T-helper 2 cell treated with Interferon-gamma antibody and Interleukin-4, amounts not matched to agents 5 μg/mL and 100 μg/mL, for 36 hours (primary cell): Measurements from ENCODE around the gene SCAF11.

Source experiments
- DNase-seq: peaks from one replicate; pipeline ENCODE4 v3.0.0; 2021; ENCODE audit warnings: low spot score
- H3K27ac Mint-ChIP-seq: one replicate; pipeline ENCODE4 v1.8.0; 2021; ENCODE audit warnings: mild to moderate bottlenecking, mixed read lengths
- H3K27me3 Mint-ChIP-seq: one replicate; pipeline ENCODE4 v1.8.0; 2021; ENCODE audit warnings: low read depth, mixed read lengths
- H3K36me3 Mint-ChIP-seq: one replicate; pipeline ENCODE4 v1.8.0; 2021; ENCODE audit warnings: low read depth, mixed read lengths
- H3K4me1 Mint-ChIP-seq: one replicate; pipeline ENCODE4 v1.8.0; 2021; ENCODE audit warnings: low read depth, mixed read lengths
- H3K4me3 Mint-ChIP-seq: one replicate; pipeline ENCODE4 v1.8.0; 2022; ENCODE audit warnings: mild to moderate bottlenecking, moderate library complexity, mixed read lengths
- H3K9me3 Mint-ChIP-seq: one replicate; pipeline ENCODE4 v1.8.0; 2021; ENCODE audit warnings: mixed read lengths

Gene SCAF11

DNA sequence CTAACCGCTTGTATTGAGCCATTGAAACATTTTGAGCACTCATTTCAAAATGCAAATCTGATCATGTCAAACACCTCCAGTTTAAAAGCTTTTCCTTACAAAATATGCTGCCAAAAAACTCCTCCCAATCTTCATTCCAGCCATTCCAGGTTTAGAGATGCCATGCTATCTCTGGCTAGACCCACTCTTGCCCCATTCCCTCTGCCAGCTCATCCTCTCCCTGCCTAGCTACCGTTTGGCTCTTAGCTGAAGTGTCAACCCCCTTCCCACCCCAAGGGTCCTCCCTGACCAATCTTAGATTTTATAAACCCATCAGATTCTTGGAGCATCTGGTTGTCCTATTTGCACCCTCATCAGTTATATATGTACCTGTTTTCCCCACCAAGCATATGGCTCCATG lies 75.0 kb downstream of the SCAF11 start:
- H3K36me3 Mint-ChIP-seq: peaks cover 21% of the 10 kb centered on the region
- H3K27ac Mint-ChIP-seq: no peak overlapping the region
- no peak for DNase-seq
- H3K9me3 Mint-ChIP-seq: no peaks in the 10 kb centered on the region
- no peaks in the 10 kb centered on the region for H3K4me1 Mint-ChIP-seq
- H3K4me3 Mint-ChIP-seq: no peak overlapping the region
- no peaks in the 10 kb centered on the region for H3K27me3 Mint-ChIP-seq

DNA sequence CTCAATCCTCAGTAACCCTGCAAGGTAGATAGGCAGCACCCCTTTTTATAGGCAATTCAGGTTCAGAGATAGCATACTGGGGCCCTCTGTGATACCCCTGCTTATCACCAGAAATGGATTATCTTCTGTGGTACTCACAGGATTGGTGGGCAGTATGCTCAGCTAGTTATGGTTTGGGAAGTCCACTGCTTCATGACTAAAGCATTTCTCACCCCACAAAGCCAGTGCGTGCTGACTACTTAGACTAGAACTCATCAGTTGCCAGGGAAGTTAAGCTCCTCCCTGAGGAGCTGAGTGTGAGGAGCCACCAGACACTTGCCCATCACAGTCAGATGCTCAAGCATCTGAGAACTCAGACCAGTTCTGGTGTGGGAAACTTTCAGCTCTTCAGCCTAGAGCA lies 76.3 kb downstream of the SCAF11 start:
- Mint-ChIP-seq H3K4me1 (no peaks in the 10 kb centered on the region), H3K27me3 (no peaks in the 10 kb centered on the region), H3K9me3 (no peaks in the 10 kb centered on the region), H3K27ac (no peak overlapping the region), H3K36me3 (peaks cover 13% of the 10 kb centered on the region), H3K4me3 (no peak overlapping the region)
- DNase-seq: no peak

DNA sequence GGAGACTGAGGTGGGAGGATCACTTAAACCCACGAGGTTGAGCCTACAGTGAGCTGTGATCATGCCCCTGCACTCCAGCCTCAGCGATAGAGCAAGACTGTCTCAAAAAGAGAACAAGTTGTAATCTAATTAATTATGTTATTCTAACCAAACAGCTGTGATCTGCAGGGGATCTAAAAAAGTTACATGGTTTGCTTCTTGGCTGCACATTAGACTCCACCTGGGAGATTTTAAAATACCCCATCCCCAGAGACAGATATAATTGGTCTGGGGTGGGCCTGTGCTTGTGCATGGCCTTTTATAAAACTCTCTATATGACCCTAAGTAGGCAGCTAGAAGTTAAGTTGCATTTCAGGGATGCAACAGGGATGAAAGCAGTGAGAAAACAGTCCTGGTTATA lies 76.7 kb downstream of the SCAF11 start:
- H3K4me3 Mint-ChIP-seq: no peak overlapping the region
- no peaks in the 10 kb centered on the region for H3K9me3 Mint-ChIP-seq
- no peak for DNase-seq
- no peak overlapping the region for H3K27ac Mint-ChIP-seq
- H3K4me1 Mint-ChIP-seq: no peaks in the 10 kb centered on the region
- H3K36me3 Mint-ChIP-seq: peaks cover 11% of the 10 kb centered on the region
- H3K27me3 Mint-ChIP-seq: no peaks in the 10 kb centered on the region

DNA sequence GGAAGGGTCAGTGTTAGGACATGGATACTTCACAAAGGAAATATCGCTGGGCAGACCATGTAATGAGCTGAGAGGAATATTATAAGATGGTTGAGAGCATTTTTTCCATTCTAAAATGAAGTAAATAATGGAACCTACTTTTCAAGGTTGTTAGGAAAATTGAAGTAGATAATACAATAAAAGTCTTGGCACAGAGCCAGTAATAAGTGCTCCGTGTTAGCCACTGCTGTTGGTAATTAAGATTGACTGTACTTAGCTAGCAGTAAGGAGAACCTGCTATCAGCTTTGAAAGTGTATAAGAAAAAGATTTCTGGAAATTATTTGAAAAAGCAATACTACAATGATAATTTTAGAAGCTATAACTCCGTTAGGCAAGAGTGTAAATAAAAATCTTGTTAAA lies 77.6 kb downstream of the SCAF11 start:
- no peak overlapping the region for H3K4me3 Mint-ChIP-seq
- DNase-seq: no peak
- no peaks in the 10 kb centered on the region for H3K4me1 Mint-ChIP-seq
- peaks cover 8% of the 10 kb centered on the region for H3K36me3 Mint-ChIP-seq
- H3K27me3 Mint-ChIP-seq: no peaks in the 10 kb centered on the region
- H3K27ac Mint-ChIP-seq: no peak overlapping the region
- no peaks in the 10 kb centered on the region for H3K9me3 Mint-ChIP-seq

DNA sequence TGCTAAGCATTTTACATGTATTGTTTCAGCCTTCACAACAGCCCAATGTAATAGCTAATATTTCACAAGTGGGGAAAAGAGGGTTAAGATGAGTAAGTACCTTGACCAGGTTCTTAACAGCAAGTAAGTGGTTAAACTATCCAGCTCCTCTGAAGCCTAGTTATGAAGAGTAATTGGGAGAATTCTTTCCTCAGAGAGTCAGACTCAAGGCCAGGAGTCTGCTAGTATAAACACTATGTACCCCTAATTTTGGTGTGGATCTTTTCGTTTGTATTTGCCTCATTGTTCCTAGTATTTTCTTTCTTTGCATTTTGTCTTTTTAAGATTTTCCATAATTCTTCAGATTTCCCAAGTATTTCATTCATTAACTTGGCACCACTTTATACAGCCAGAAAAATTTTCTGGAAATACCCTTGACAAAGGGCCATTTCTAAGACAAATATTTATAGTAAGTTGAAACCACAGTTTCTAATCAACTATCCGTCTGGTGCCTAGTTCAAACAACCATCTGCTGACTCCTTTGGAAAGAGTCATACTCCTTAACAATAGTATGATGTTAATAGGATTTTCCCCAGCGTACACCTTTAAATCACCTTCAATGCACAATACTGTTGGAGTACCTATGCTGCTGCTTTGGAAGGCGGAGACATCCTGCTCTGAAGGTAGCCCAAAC lies 81.2 kb downstream of the SCAF11 start:
- Mint-ChIP-seq H3K4me1 (no peaks in the 10 kb centered on the region), H3K9me3 (no peaks in the 10 kb centered on the region), H3K27ac (no peak overlapping the region), H3K36me3 (peaks cover 14% of the 10 kb centered on the region), H3K4me3 (no peak overlapping the region), H3K27me3 (no peaks in the 10 kb centered on the region)
- DNase-seq: no peak

DNA sequence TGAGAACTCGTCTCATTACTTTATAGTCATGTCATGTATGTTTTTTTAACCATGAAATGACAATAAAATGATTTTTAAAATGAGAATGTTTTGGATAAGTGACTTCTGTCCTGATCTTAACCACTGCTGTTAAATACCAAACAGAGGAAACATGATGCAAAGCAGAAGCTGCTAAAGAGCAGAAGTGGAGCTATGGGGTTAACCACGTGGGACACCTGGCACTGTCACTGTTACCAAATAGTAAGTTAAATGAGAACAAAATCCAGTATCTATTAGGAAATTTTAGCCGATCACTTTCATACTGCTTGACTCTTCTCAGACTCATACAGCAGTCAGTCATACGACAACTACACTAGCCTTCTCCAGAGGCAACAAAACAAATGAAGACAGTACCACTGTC lies 82.4 kb downstream of the SCAF11 start:
- H3K9me3 Mint-ChIP-seq: no peaks in the 10 kb centered on the region
- no peaks in the 10 kb centered on the region for H3K4me1 Mint-ChIP-seq
- no peak overlapping the region for H3K4me3 Mint-ChIP-seq
- no peak for DNase-seq
- H3K27me3 Mint-ChIP-seq: no peaks in the 10 kb centered on the region
- H3K27ac Mint-ChIP-seq: no peak overlapping the region
- H3K36me3 Mint-ChIP-seq: peaks cover 19% of the 10 kb centered on the region

GRCh38 chr12:45898094-45898493 lies 92.3 kb downstream of the SCAF11 start:
- no peak overlapping the region for H3K27ac Mint-ChIP-seq
- H3K36me3 Mint-ChIP-seq: peaks cover 56% of the 10 kb centered on the region
- peaks cover 7% of the 10 kb centered on the region for H3K4me1 Mint-ChIP-seq
- H3K9me3 Mint-ChIP-seq: no peaks in the 10 kb centered on the region
- H3K4me3 Mint-ChIP-seq: no peak overlapping the region
- DNase-seq: no peak
- H3K27me3 Mint-ChIP-seq: no peaks in the 10 kb centered on the region

- Mint-ChIP-seq H3K9me3 (no peaks in the 10 kb centered on the region), H3K4me1 (peaks cover 17% of the 10 kb centered on the region), H3K36me3 (peaks cover 67% of the 10 kb centered on the region), H3K4me3 (no peak overlapping the region), H3K27ac (no peak overlapping the region), H3K27me3 (no peaks in the 10 kb centered on the region)
- DNase-seq: no peak
These were observed 94.4 kb downstream of the SCAF11 start for GRCh38 chr12:45895961-45896360.

DNA sequence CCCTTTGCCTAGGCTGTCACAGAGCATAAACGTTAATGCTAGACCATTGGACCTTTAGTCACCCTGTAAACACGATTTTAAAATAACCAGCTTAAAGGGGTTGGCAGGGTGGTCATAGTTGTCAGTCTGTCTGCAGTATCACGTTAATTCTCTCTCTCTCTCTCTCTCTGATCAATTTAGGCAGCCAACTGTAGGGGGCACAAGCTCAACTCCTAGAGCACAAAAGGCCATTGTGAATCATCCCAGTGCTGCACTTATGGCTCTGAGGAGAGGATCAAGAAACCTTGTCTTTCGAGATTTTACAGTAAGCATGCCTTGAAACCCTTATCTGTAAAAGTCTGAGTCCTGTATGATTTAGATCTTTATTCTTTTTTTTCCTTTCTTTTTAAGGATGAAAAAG lies 97.1 kb downstream of the SCAF11 start:
- Mint-ChIP-seq H3K9me3 (no peaks in the 10 kb centered on the region), H3K27me3 (no peaks in the 10 kb centered on the region), H3K27ac (no peak overlapping the region), H3K36me3 (peaks cover 57% of the 10 kb centered on the region), H3K4me1 (peaks cover 17% of the 10 kb centered on the region), H3K4me3 (no peak overlapping the region)
- no peak for DNase-seq

DNA sequence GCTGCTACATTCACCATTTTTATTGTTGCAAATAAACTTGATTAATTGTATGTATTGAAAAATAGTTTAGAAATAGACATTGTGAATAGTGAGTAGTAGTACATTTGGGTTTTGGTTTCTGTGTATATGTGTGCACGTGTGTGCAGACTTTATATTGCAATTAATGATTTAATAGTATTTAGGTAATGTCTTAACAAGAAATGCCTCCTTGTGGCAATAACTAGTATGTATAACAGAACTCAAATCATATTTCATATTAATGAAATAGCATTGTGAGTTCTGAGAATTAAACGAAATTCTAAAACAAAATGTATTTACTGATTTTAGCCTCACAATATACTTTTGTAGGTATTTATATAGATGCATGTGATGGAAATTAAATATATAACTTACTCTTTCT lies 100.1 kb downstream of the SCAF11 start:
- Mint-ChIP-seq H3K4me1 (peaks cover 17% of the 10 kb centered on the region), H3K4me3 (no peak overlapping the region), H3K36me3 (peaks cover 53% of the 10 kb centered on the region), H3K27ac (no peak overlapping the region), H3K27me3 (no peaks in the 10 kb centered on the region), H3K9me3 (peaks cover 11% of the 10 kb centered on the region)
- DNase-seq: no peak

DNA sequence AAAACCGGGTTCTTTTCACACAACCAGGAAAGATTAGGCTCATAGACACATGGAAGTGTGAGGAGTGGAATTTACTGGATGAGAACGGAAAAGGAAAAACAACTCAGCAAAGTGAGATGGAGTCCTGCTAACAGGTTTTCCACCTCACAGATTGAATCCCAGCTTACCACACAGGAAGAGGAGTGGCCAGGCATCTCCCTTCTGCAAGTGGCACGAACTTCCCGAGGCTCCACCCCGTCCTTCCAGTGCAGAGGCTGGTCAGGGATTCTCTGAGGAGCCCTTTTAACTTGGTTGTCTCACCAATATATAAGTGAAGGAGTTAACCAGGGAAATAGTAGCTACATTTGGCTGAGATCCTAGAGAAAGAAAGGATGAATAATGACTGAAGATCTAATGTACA lies 102.8 kb downstream of the SCAF11 start:
- Mint-ChIP-seq H3K9me3 (peaks cover 12% of the 10 kb centered on the region), H3K27ac (peak overlapping the region; percentile 17), H3K4me3 (no peak overlapping the region), H3K27me3 (no peaks in the 10 kb centered on the region), H3K4me1 (peaks cover 10% of the 10 kb centered on the region), H3K36me3 (peaks cover 56% of the 10 kb centered on the region)
- DNase-seq: no peak

DNA sequence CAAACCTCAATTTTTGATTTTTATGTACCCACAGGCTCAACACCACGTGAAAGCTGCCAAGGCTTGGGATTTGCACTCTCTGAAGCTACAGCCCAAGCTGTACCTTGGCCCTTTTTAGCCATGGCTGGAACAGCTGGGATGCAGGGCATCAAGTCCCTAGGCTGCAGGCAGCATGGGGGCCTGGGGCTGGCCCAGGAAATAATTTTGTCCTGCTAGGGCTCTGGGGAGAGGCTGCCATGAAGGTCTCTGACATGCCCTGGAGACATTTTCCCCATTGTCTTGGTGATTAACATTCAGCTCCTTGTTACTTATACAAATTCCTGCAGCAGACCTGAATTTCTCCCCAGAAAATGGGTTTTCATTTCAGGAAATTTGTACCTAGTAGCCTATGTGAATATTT lies 103.7 kb downstream of the SCAF11 start:
- H3K36me3 Mint-ChIP-seq: peaks cover 59% of the 10 kb centered on the region
- H3K27me3 Mint-ChIP-seq: no peaks in the 10 kb centered on the region
- H3K27ac Mint-ChIP-seq: no peak overlapping the region
- DNase-seq: no peak
- peaks cover 14% of the 10 kb centered on the region for H3K9me3 Mint-ChIP-seq
- peaks cover 8% of the 10 kb centered on the region for H3K4me1 Mint-ChIP-seq
- no peak overlapping the region for H3K4me3 Mint-ChIP-seq

DNA sequence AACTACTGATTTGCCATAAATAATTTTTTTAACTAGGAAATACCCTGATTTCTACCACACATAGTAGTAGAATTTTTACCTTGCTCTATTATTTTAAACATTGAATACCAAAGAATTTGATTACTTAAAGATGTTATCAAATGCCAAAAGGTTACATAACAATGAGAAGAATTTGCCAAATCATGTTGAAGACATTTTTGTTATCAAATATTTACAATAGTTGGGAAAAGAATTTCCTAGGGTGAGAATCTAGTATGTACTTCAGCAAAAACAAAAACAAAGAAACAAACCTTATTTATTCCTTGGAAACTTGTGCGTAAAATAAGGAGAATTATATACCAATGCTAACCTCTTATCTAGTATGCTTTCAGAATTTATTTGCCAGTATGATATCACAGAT lies 107.2 kb downstream of the SCAF11 start:
- Mint-ChIP-seq H3K27me3 (no peaks in the 10 kb centered on the region), H3K9me3 (peaks cover 21% of the 10 kb centered on the region), H3K27ac (no peak overlapping the region), H3K4me1 (peaks cover 31% of the 10 kb centered on the region), H3K36me3 (peaks cover 75% of the 10 kb centered on the region), H3K4me3 (no peak overlapping the region)
- DNase-seq: no peak

GRCh38 chr12:45880533-45880932 lies 109.8 kb downstream of the SCAF11 start:
- Mint-ChIP-seq H3K4me3 (peak overlapping the region; percentile 50), H3K4me1 (peaks cover 47% of the 10 kb centered on the region), H3K27ac (peak overlapping the region; percentile 85), H3K9me3 (peaks cover 13% of the 10 kb centered on the region), H3K27me3 (no peaks in the 10 kb centered on the region), H3K36me3 (peaks cover 82% of the 10 kb centered on the region)
- no peak for DNase-seq

GRCh38 chr12:45879363-45879895 lies 110.9 kb downstream of the SCAF11 start:
- peaks cover 15% of the 10 kb centered on the region for H3K9me3 Mint-ChIP-seq
- no peaks in the 10 kb centered on the region for H3K27me3 Mint-ChIP-seq
- peak overlapping the region; percentile 85 for H3K27ac Mint-ChIP-seq
- peaks cover 48% of the 10 kb centered on the region for H3K4me1 Mint-ChIP-seq
- peaks cover 82% of the 10 kb centered on the region for H3K36me3 Mint-ChIP-seq
- H3K4me3 Mint-ChIP-seq: peak overlapping the region; percentile 73
- DNase-seq: no peak
